ENCODE data around the gene SLCO2A1.

Gene SLCO2A1

DNA sequence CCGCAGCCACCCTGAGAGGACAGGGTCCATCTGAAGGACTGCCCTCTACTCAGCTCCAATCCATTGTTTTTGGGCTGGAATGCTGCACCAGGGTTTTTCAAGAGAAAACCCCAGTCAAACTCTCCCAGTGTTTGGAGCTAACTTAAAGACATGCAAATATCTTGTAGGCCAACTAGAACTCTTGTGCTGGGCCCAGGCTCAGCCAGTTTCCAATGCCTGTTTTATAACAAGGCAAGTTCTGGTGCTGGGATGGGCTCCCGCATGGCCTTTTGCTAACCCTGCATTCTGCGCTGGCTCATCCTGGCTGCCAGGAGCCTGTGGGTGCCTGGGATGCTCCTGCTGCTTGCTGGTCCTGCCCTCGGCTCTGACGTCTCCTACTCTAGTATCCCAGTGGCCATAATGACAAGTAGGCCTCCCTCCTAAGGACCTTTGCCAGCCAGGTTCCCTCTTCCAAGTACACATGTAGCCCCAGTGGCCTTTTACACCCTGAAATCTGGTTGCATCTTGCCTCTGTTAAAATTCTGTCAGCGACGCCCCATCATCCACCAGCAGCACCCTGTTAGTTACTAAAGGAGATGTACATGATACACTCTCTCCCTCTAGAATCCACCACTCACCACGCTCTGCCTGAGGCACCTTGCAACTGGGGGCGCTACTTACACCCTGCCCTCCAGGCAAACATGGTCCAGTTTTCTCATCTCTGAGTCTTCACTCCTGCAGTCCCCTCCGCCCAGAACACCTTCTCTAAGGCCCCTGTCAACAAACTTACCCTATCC lies 103.6 kb downstream of the SLCO2A1 start:
- intact Hi-C loops (cut with DNase I): loop anchor here (10.0 kb wide), 2 partner anchors 261 to 549 kb away; partner anchors contain the start of gene TOPBP1
- DNase-seq: peak in 1 of 10 donors; percentile 75

GRCh38 chr3:133924041-133924440 lies 105.7 kb downstream of the SLCO2A1 start:
- DNase-seq: no peak
- intact Hi-C loops (cut with DNase I): loop anchor here (10.0 kb wide), 2 partner anchors 259 to 551 kb away; partner anchors contain the start of gene TOPBP1

- intact Hi-C loops (cut with DNase I): loop anchor here (10.0 kb wide), 2 partner anchors 257 to 553 kb away; partner anchors contain the start of gene TOPBP1
- DNase-seq: no peak
These were observed 108.1 kb downstream of the SLCO2A1 start for GRCh38 chr3:133921592-133921991.

DNA sequence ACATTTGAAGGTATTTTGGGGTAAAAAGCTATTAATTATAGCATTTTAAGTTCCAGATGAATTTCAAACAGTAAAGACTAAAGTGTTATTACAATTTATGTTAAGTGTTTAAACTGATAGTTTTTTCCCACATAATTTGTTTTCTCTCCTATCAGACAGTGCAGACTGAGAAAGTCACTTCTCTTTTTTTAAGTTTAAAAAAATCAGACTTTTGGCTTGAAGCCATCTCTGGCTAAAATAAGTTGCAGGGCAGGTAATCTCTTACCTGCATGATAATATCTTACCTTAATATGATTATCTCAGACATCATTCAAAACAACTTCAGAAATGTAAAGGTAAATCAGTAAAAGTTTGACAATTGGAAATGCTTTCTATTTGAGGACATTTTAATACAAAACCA lies 112.6 kb downstream of the SLCO2A1 start:
- intact Hi-C loops (cut with DNase I): no loop called here
- no peak for DNase-seq

DNA sequence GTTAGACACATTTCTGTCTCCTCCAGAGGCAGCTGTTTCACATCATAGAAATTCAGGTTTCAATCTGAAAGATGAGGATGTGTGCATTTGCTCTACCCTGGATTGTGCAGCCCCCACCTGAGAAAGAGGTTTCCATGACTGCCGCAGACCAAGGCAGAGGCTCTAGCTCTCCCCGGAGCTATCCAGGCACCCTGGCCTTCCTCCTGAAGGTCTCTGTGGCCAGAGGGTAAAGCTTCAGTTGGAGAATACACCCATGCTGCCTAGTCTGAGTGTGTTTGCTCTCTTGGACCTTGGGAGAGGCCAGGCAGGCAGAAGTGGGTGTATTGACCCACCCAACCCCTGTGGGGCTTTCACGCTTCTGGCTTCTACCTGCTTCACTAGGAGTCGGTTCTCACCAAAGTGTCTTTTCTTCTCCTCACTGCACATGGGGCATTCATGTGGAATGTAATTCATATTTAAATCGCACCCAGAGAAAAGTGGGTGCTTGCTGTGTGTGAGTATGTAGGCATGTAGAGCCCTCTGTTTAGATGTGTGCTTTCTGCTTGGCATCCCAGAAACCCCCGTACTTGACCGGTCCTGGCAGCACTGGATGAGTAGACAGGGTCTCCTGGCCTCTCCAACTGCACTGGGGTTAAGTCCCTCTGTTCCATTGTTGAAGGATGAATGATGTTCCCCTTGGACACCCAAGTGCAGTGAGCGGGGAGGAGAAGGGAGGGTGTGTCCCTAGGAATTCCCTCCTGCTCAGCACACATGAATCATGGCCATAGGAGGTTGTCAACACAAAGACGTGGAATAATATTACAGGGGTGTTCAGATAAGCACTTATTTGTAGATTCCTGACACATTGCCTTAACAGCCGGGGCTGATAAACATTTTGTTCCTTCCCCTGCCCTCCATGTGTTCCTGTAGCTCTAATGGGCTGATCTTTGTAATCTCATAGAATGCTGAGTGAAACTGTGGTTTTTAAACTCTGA lies 113.8 kb downstream of the SLCO2A1 start:
- DNase-seq: no peak
- intact Hi-C loops (cut with DNase I): no loop called here

DNA sequence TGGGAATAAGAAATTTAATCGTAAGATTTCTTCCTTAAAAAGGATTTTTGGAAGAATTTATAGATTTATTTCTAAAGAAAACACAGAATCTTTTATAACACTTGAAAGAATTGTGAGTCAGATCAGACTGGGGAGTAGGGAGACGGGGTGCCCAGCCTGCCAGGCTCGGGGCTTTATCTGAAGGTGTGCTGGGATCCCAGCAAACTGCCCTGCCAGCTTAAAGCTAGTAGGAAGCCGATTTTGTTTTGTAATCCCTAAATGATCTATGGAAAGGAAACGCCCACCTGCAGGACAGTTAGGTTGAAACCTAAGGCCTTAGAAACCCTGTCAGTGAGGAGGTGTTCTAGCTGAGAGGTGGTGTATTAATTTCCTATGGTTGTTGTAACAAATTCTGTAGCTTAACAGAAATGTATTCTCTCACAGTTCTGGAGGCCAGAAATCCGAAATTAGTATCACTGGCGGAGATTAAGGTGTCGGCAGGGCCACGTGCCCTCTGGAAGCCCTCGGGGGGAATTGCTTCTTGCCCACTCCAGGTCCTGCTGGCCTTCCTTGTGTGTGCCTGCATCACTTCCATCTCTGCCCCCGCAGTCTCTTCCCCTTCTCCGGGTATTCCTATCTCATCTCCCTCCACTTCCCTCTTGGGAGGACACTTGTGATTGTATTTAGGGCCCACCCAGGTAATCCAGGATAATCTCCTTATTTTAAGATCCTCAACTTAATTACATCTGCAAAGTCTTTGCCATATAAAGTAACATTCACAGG lies 114.7 kb downstream of the SLCO2A1 start:
- intact Hi-C loops (cut with DNase I): no loop called here

GRCh38 chr3:133910422-133910821 lies 119.3 kb downstream of the SLCO2A1 start:
- intact Hi-C loops (cut with DNase I): no loop called here
- no peak for DNase-seq

More for the DNA sequence above, 114.7 kb downstream of the SLCO2A1 start:
- DNase-seq: no peak

DNA sequence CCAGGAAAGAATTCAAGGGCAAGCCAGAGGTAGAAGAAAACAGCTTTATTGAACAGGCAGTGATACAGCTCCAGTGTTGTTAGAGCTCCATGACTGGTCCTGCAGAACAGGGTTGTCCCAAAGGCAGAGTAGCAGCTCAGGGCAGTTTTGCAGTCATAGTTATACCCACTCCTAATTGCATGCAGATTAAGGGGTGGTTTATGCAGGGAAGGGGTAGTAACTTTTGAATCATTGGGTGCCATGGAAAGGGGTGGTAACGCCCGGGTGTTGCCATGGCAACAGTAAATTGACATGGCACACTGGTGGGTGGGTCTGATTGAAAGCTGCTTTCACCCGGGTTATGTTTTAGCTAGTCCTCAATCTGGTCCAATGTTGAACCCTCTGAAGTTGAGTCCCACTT lies 124.3 kb downstream of the SLCO2A1 start:
- intact Hi-C loops (cut with DNase I): no loop called here

GRCh38 chr3:133901847-133902246 lies 127.9 kb downstream of the SLCO2A1 start:
- no peak for DNase-seq
- intact Hi-C loops (cut with DNase I): no loop called here

More for the DNA sequence above, 124.3 kb downstream of the SLCO2A1 start:
- peak in 1 of 10 donors; percentile 29 for DNase-seq

DNA sequence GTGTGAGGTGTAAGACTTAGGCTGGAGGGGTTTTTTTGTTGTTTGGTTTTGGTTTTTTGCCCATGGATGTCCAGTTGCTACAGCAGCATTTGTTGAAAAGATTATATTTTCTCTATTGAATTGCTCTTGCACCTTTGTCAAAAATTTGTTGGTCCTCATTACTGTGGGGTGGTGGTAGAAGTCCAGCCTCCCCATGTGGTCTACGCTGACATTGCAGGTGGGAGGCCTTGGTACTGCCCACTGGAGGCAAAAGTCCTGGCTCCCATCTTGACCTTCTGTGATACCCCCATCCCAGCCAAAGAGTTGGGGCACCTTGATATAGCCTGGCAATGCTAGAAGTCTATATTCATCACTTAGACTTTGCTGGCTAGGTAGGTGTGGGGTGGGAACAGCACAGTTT lies 128.6 kb downstream of the SLCO2A1 start:
- intact Hi-C loops (cut with DNase I): no loop called here

GRCh38 chr3:133899311-133899710 lies 130.4 kb downstream of the SLCO2A1 start:
- no peak for DNase-seq
- intact Hi-C loops (cut with DNase I): no loop called here

More for the DNA sequence above, 128.6 kb downstream of the SLCO2A1 start:
- DNase-seq: no peak

DNA sequence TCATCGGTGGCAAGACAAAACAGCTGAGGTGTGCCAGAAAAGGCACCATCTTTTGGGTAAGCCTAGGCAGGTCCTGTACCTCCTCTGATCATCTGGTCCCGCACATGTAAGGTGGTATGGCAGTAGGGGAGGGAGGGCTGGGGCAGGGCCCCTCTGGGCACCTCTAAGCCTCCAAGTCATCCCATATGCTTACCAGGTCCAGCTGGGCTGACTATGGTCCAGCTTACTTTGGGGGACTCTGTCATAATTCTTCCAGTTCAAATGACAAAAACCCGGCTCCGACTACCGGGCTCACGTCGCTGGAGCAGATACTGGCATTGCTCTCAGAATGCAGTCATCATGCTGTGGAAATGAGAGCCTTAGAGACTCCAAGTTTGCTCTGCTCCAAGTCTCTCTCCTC lies 132.2 kb downstream of the SLCO2A1 start:
- no peak for DNase-seq
- intact Hi-C loops (cut with DNase I): no loop called here

DNA sequence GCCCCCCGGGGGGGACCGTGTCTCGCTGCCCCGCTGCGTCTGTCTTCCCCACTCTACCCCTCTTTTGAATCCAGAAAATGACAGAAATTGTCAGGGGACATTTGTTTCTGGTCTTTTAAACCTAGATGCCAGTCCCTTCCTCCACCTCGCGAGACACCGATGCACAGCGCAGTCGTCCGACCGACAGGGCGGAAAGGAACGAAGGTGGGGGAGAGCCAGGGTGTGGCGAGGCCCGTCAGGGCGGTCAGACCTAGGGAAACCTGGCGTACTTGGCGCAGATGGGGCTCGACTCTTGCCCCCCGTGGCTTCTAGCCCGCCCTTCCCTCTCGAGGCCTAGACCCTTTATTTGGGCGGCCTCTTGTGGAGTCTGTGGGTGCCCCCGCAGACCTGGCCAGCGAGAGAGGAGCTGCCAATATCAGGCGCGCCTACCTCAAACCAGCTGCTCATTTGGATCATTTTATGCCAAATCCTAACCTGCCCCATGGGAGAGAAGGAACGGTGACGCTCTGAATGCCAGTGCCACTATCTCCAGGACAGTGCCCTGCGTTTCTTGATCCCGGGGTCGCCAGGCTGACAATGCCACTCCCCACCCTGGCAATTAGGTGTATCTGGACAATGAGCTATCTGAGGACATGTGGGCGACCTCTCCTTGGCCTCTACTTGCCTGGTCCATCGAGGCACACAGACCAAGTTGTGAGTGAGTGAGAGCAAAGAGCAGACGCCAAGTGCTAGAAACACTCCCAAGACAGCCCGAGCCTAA lies 133.5 kb downstream of the SLCO2A1 start:
- DNase-seq: peak in 2 of 10 donors; percentile 18 to 81
- intact Hi-C loops (cut with DNase I): no loop called here

DNA sequence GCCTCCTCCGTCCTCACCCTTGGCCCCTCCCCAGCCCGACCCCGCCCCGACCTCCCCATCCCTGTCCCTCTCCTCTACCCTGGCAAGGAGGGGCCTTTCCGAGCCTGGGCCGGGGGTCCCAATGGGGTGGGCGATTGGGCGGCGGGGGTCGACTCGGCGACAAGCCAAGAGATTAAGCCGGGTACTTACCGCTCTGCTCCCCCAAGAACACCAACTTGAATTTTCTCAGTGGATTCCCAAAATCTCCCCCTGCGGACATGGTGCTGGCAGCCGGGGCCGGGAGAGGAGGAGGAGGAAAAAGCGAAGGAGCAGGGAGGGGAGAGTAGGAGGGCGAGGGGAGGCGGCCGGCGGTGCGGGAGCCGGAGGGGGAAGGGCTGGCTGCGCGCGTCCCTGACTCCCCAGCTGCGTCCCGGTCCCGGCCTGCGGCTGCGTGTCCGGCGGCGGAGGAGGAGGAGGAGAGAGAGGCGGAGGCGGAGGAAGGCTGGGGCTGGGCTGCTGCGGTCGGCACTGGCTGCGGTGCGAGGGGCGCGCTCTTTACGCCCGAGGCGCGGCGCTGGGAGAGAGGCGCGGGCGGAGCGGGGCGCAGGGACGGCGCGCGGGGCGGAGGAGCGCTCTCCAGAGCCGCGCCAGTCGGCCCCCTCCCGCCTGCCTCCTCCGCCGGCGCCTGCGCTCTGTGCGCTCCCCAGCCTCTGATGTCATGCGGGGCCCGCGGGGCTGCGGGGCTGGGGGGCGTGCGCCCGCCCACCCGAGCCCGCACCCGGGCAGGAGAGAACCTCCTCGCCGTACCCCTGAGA lies 134.3 kb downstream of the SLCO2A1 start, which contains the start of gene RAB6B:
TSS of gene RAB6B (minus strand) at position 675 of the 794 bp plus-strand sequence. CDS start at position 259, 416 bp downstream.
- DNase-seq: peak; percentile 51 to 96 (median 70)
- intact Hi-C loops (cut with DNase I): no loop called here

DNA sequence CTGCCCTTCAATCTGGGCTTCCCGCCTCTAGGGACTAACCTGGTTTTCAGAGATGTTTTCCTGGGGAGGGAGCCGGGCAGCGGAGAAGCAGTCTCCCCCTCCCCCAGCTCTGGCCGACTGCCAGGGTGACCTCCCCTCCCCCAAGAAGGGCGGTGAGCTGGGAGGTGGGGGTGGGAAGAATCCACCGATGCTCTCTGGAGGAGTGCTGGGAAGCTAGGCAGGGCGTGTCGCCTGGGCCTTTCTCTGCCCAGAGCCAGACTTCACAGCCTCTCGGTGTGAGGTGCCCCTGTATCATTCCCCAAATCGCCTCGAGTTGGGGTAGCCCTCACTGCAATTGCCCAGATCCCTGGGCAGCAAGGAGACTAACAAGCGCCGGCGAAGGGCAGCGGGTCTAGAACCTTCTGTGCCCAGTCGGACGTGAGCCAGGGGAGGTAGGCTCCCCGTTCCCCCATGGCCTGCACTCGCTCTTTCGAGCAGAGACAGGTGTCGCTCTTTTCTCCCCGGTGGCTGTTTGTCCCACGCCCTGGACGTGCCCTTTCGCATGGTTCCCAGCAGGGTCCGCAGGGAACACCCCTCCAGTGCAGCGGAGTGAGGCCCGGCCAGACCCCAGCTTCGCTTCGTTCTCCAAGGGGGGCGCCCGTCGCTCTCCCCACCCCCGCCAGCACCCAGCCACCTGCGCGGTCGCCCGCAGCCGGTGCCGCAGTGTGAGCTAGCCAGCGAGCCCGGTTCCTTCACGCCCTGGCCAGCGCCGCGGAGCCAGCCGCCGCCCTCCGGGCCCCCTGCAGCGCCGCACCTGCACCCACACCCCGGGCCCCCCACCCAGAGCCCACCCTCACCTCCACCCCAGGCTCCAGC lies 135.1 kb downstream of the SLCO2A1 start:
- DNase-seq: peak in 3 of 10 donors; percentile 30 to 85 (median 78)

DNA sequence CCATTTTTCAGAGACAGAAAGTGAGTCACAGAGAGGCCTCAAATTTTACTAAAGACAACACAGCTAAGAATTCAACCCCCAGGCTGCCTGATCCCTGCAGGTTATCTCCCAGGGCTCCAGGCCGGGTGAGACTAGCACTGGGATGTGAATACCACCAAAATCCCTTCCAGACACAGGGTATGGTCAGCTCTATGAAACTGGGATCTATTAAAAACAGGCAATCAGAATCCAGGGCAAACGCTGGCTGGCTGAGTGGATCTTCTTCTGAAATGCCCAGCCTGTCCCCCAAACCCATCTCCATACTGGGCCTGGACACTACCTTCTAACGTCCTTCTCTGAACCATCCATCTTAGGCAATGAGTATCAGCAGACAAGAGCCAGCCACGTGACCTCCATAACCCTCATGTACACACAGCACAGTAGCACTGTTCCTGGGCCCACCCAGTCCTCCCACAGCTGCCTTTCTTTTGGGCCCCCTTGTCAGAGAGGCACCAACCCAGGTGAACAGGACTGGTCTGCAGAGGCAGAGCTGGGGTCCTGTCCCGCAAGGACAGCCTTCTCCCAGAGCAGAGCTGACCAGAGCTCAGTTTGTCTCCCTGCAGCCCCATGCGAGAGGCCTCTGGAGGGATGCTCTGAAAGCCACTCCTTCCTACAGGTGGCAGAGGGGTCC lies 135.9 kb downstream of the SLCO2A1 start:
- intact Hi-C loops (cut with DNase I): no loop called here
- DNase-seq: no peak

More for the DNA sequence above, 135.1 kb downstream of the SLCO2A1 start:
- intact Hi-C loops (cut with DNase I): no loop called here

Data from posterior cingulate gyrus (tissue), 11 donors.